ENCODE results near the gene CYP4F8.

DNA sequence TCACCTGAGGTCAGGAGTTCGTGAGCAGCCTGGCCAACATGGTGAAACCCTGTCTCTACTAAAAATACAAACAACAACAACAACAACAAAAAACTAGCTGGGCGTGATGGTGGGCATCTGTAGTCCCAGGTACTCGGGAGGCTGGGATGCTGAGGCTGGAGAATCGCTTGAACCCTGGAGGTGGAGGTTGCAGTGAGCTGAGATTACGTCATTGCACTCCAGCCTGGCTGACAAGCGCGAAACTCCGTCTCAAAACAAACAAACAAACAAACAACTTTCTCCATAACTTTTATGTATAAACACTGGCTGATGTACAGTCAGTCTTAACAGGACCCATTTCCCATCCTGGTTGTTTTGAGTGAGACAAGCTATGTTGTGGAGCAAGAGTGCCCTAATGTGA is 5.8 kb upstream of the CYP4F8 start:
- TF ChIP-seq, protein P1, sequence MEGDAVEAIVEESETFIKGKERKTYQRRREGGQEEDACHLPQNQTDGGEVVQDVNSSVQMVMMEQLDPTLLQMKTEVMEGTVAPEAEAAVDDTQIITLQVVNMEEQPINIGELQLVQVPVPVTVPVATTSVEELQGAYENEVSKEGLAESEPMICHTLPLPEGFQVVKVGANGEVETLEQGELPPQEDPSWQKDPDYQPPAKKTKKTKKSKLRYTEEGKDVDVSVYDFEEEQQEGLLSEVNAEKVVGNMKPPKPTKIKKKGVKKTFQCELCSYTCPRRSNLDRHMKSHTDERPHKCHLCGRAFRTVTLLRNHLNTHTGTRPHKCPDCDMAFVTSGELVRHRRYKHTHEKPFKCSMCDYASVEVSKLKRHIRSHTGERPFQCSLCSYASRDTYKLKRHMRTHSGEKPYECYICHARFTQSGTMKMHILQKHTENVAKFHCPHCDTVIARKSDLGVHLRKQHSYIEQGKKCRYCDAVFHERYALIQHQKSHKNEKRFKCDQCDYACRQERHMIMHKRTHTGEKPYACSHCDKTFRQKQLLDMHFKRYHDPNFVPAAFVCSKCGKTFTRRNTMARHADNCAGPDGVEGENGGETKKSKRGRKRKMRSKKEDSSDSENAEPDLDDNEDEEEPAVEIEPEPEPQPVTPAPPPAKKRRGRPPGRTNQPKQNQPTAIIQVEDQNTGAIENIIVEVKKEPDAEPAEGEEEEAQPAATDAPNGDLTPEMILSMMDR (IDR thresholded peaks at IDR 0.05; ENCODE audit: low read depth, low read length) = no peak
- TF ChIP-seq POLR2A (IDR thresholded peaks at IDR 0.05; ENCODE audit: extremely low read depth, insufficient read length) = no peak
- TF ChIP-seq, protein P2, sequence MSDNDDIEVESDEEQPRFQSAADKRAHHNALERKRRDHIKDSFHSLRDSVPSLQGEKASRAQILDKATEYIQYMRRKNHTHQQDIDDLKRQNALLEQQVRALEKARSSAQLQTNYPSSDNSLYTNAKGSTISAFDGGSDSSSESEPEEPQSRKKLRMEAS (IDR thresholded peaks at IDR 0.05; ENCODE audit: low read depth, low read length) = no peak
